ENCODE measurements around the gene PCNX3. TPM values are rescaled to one million over a fixed set of nuclear protein-coding genes. Genes with fewer than 3 reads are reported as not detected.

Gene PCNX3
- total RNA-seq, 1 donor from 2014 or later: 61.8 TPM

GRCh38 chr11:65579291-65579690, 36.3 kb upstream of the PCNX3 start:
- intact Hi-C loops (cut with micrococcal nuclease): no loop called here

- intact Hi-C loops (cut with micrococcal nuclease): no loop called here
Measured at GRCh38 chr11:65580031-65580692, 35.4 kb upstream of the PCNX3 start.

- intact Hi-C loops (cut with micrococcal nuclease): no loop called here
Measured at GRCh38 chr11:65580756-65581155, 34.8 kb upstream of the PCNX3 start.

GRCh38 chr11:65581928-65582327, 33.6 kb upstream of the PCNX3 start:
- intact Hi-C loops (cut with micrococcal nuclease): no loop called here

GRCh38 chr11:65583589-65583988, 32.0 kb upstream of the PCNX3 start:
- intact Hi-C loops (cut with micrococcal nuclease): no loop called here

- intact Hi-C loops (cut with micrococcal nuclease): no loop called here
Measured at GRCh38 chr11:65584106-65584505, 31.5 kb upstream of the PCNX3 start.

- intact Hi-C loops (cut with micrococcal nuclease): no loop called here
Measured at GRCh38 chr11:65584723-65585171, 30.8 kb upstream of the PCNX3 start.

GRCh38 chr11:65585396-65586246, 30.0 kb upstream of the PCNX3 start:
- intact Hi-C loops (cut with micrococcal nuclease): no loop called here

- intact Hi-C loops (cut with micrococcal nuclease): no loop called here
Measured at GRCh38 chr11:65586247-65586630, 29.3 kb upstream of the PCNX3 start.

GRCh38 chr11:65586676-65587075, 28.9 kb upstream of the PCNX3 start:
- intact Hi-C loops (cut with micrococcal nuclease): no loop called here

- intact Hi-C loops (cut with micrococcal nuclease): loop anchor here (1.0 to 2.0 kb wide), 5 partner anchors 14 to 222 kb away; partner anchors contain the start of gene PCNX3
Measured at GRCh38 chr11:65588199-65589054, 27.1 kb upstream of the PCNX3 start.

- intact Hi-C loops (cut with micrococcal nuclease): loop anchor here (2.0 kb wide), 1 partner anchor 223 kb away; no protein-coding TSS in a partner anchor
Measured at GRCh38 chr11:65589444-65590239, 25.9 kb upstream of the PCNX3 start.

GRCh38 chr11:65590240-65590738, 25.3 kb upstream of the PCNX3 start:
- intact Hi-C loops (cut with micrococcal nuclease): no loop called here

- intact Hi-C loops (cut with micrococcal nuclease): no loop called here
Measured at GRCh38 chr11:65591939-65592857, 23.4 kb upstream of the PCNX3 start.

- intact Hi-C loops (cut with micrococcal nuclease): no loop called here
Measured at GRCh38 chr11:65592858-65593517, 22.6 kb upstream of the PCNX3 start.

- intact Hi-C loops (cut with micrococcal nuclease): no loop called here
Measured at GRCh38 chr11:65593518-65594414, 21.8 kb upstream of the PCNX3 start.

- intact Hi-C loops (cut with micrococcal nuclease): no loop called here
Measured at GRCh38 chr11:65595131-65595530, 20.4 kb upstream of the PCNX3 start.

Data from T-helper 1 cell treated with Interleukin-12 subunit alpha and Interleukin-12 subunit beta and Interleukin-4 antibody, amounts not matched to agents 30 ng/mL and 1 ng/mL, for 36 hours (primary cell).